GM19351 (cell line): ENCODE results near the gene LINC01488.

Experiments
- ATAC-seq: cut with Tn5 transposase; IDR thresholded peaks from one replicate; pipeline ENCODE4 v1.9.1; 2021; ENCODE audit warnings: mild to moderate bottlenecking, moderate library complexity; ENCODE audit not compliant: unreplicated experiment

Gene LINC01488

GRCh38 chr11:69524291-69524882, 42.9 kb downstream of the LINC01488 start:
- ATAC-seq: no peak

- ATAC-seq: no peak
Observed at GRCh38 chr11:69524991-69525411, 43.5 kb downstream of the LINC01488 start.

DNA sequence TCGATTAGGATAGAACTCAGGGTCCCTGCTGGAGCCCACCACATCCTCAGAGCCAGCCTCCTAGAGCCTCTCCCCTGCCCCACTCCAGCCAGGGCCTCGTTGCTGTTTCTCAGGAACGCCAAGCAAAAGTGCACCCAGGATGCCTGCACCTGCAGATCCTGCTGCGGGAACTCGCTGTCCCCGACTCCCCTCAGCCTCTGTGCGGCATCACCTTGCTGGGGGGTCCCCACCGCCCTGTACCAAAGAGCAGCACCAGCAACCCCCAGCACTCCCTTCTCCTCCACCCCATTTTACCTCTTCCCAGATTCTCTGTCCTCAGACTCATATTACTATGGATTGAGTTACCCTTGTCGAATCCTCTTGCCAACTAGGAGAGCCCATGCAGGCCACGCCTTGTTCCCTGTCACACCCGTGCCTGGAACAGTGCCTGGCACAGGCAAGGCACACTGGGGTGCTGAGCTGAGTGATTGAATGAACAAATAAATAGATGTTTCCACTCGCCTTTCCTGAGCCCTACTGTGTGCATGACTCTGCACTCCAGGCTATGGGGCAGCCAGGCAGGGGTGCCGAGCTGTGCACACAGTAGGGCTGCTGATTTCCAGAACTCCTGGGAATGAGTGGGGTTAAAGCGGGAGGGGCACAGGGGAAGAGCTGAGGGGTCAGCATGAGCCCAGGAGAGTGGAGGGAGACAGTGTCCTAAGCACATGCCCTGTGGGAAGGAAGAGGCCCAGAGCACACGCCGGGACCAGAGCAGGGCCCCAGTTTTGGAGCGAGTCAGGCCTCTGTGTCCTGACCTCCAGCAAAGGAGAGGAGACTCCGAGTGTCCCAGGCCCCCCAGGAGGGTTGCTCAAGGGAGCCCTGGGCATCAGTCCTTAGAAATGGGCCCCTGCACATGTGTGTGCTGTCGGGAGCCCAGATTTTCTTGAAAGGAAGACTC, 44.3 kb downstream of the LINC01488 start:
- no peak for ATAC-seq

- ATAC-seq: no peak
Observed at GRCh38 chr11:69526453-69526810, 45.0 kb downstream of the LINC01488 start.

GRCh38 chr11:69529001-69529400, 47.5 kb downstream of the LINC01488 start:
- ATAC-seq: no peak

DNA sequence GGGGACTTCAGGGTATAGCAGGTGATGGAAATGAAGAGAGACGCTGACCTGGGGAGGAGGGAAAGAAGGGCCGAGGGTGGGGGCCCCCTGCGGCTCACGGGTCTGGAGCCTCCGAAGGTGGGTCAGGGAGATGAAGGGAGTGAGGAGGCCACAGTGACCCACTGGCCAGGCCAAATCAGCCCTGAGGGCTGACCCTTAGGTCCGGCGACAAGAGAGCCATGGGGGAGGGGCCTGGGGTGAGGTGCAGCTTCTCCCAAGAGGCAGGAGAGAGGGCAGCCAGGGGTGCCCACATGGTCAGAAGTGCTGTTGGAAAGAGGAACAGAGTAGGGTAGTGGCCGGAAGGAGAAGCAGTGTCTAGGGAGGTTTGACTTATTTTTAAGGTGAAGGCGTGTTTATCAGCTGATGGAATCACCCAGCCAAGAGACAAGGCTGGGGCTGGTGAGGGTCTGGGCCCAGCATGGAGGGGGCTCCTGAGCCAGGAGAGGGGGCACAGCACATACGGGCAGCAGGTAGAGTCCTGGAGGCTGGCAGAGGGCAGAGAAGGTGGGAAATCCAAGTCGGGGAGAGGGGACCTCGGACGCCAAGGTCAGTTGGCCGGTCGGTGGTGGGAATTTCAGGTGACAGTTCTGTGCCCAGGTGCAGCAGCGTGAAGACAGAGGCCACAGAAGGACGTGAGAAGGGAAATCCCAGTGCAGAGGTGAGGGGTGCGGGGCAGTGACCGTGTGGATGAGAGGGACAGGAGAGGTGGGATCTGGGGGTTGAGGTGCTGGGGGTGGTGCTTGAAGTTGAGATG, 49.0 kb downstream of the LINC01488 start:
- no peak for ATAC-seq

GRCh38 chr11:69531071-69531716, 49.7 kb downstream of the LINC01488 start:
- ATAC-seq: no peak

DNA sequence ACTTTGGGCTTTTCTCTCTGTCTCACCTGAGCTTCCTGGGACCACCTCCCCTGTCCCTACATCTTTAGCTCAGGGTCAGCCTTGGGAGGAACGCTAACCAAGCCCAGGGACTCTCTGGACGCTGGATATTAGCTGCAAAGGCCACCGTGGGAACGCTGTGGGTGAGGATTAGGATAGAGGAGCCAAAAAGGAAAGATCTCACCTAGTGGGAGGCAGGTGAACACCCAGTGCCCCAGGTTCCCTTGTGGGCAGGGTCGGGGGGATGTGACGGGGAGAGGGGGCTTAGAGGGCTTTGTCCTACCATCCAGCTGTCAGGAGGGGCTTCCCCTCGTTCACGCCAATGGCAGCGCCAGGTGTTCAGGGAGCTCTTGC, 50.2 kb downstream of the LINC01488 start:
- ATAC-seq: no peak

DNA sequence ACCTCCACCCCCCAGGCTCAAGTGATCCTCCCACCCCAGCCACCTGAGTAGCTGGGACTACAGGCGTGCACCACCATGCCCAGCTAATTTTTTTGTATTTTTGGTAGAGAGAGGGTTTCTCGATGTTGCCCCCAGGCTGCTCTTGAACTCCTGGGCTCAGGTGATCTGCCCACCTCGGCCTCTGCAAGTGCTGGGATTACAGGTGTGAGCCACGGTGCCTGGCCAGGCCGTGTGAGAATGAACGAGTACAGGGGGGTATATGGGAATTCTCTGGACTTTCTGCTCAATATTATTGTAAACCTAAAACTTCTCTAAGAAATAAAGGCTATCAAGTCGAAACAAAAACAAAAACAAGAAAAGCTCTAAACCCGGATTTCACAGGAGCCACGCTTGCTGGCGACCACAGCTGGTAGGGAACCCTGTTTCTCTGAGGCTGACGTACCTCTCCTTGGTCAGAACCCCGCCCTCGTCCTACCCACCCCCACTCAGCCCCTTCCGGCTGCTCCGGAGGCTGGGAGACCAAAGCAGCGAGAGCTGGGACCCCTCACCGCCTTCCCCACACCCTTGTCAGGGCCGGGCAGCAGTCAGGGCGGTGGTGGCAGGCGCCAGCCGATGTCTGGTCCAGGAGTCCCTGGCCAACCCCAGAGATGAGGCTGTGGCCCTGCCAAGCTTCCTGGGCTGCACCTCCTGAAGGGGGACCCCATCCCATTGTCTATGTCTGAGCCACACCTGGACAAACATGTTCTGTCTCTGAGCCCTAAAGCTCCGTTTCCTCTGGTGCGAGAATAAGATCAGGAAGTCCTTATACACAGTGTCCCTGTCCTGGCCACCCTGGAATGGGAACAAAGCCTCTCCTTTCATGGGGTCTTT, 52.1 kb downstream of the LINC01488 start:
- no peak for ATAC-seq

DNA sequence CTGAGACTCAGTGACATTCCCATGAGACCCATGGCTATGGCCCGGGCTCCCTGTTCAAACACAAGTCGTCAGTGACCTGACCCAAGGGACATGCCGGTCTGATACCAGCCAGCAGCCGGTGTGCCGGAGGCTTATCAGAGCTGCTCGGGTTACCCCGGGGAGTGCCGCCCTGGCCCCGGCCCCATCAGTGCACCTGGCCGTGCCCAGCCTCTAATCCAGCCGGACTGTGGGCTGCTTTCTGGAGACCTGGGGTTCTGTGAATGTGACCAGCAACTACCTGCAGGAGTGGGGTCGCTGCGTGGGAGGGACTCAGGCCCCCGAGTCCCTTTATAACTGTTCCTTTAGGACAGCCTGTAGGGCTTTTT, 52.7 kb downstream of the LINC01488 start:
- ATAC-seq: no peak

- ATAC-seq: no peak
Observed at GRCh38 chr11:69535908-69536307, 54.4 kb downstream of the LINC01488 start.

DNA sequence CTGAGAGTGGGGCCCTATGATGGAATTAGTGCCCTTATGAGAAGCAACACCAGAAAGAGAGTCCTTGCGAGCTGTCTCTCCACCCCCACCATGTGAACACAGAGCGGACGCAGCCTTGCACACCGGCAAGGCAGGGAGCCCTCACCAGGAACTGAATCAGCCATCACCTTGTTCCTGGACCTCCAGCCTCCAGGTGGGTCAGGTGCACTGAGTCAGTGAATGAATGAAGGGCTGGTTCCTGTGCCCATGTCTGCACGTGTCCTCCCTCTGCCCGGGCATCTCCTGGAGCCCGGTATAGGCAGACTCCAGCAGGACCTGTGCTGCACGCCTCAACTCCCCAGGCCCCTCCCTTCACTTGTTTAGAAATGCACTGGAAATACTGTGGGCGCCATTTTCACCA, 54.9 kb downstream of the LINC01488 start:
- ATAC-seq: no peak

- no peak for ATAC-seq
Observed at GRCh38 chr11:69537126-69537525, 55.7 kb downstream of the LINC01488 start.

DNA sequence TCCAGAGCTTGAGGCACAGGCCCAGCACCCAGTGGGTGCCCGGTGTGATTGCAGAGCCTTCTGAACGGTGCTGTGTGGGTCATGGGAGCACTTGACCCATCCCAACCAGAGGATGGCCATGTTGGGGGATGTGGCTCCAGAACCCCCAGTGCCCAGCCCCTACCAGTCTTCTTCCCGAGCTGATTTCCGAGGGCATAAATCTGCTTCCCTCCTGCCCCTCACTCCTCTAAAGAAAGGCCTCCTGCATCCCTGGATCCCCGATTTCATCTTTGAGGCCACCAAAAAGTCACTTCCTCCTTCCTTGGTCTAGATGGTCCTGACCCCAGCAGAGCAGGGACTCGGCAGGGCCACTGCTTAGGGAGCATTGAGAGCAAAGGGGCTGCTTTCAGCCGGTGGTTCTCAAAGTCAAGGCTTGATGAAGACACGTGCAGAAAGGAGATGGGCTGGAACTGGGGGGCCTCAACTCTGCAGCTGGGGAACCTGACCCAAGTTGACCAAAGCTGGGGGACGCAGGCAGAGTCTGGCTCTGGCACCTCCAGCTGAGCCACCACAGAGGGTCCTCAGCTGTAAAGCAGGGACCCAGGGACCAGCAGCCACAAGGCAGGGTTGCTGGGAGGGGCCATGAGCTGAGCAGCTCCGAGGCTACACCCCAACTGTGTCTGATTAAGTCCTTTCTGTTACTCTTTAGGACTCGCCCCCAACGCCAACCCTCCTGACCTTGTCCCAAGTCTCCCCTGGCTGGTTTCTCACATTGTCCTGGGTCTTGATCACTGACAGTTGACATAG, 56.6 kb downstream of the LINC01488 start:
- ATAC-seq: no peak

DNA sequence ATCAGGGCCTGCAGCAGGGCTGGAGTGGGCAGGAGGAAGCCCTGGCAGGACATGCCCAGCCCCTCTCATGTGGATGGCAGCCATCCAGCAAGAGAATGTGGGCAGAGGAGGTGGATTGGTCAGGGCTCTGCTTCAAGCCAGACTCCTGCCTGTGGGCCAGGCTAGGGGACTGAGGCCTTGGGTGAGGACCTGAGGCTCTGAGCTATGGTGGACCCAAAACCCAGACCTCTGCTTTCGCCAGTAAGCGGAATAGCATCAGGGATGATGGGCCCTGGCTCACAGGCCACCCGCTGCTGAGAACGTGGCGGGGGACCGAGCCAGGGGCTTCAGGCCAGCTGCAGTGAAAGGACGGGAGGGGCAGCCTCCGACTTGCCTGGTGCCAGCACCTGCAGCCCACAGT, 57.4 kb downstream of the LINC01488 start:
- no peak for ATAC-seq

DNA sequence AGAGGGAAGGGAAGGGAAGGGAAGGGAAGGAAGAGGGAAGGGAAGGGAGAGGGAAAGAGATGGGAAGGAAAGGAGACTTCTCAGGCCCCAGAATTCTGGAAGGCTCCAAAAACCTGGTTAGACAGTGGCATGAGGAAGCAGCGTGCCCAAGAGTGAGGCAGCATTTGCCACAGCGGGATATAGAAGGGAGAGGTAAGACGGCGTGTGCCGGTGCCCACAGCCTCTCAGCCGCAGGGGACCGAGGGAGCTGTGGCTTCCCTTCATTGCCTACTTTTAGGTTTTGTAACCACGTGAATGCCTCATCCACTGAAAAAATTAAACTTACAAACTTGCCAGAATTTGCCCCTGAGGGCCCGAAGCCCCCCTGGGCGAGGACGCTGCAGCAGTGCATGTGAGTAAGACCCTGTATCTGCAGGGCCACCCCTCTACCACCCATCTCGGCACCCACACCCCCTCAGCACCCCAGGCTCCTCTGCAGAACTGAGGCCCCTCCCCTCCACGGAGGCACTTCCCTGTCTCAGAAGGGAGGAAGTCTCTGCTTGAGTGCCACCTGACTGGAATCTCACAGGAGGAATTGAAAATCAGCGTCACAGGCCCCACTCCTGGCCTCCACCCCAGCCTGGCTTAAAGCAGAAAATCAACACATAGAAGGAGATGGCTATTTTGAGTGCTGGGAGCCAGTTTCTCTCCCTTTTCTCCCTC, 58.1 kb downstream of the LINC01488 start:
- no peak for ATAC-seq

GRCh38 chr11:69540118-69541000, 58.9 kb downstream of the LINC01488 start:
- ATAC-seq: no peak

- no peak for ATAC-seq
Observed at GRCh38 chr11:69541001-69541285, 59.5 kb downstream of the LINC01488 start.
